ES-I3 (cell line): Measurements from ENCODE around the gene GPR45.
"Not testable (repeated sequence)": the region's sequence is repeated elsewhere in the genome, so short reads cannot be mapped to it uniquely, and the experiment has no call there.

Source experiments
- H3K36me3 ChIP-seq: 2 replicates; pipeline ENCODE4 v1.6.1; 2013; ENCODE audit warnings: mild to moderate bottlenecking, low read length, control low read depth, moderate library complexity; ENCODE audit not compliant: insufficient read depth
- H3K4me1 ChIP-seq: 2 replicates; pipeline ENCODE4 v1.6.1; 2013; ENCODE audit warnings: mild to moderate bottlenecking, control low read depth, low read length; ENCODE audit not compliant: insufficient read depth
- H3K9ac ChIP-seq: 2 replicates; pipeline ENCODE4 v1.6.1; 2013; ENCODE audit warnings: low read depth, mild to moderate bottlenecking, low read length, moderate library complexity
- H3K9me3 ChIP-seq: 2 replicates; pipeline ENCODE4 v1.6.1; 2013; ENCODE audit warnings: mild to moderate bottlenecking, low read length, moderate library complexity; ENCODE audit not compliant: control insufficient read depth, insufficient read depth

The GPR45 gene

DNA sequence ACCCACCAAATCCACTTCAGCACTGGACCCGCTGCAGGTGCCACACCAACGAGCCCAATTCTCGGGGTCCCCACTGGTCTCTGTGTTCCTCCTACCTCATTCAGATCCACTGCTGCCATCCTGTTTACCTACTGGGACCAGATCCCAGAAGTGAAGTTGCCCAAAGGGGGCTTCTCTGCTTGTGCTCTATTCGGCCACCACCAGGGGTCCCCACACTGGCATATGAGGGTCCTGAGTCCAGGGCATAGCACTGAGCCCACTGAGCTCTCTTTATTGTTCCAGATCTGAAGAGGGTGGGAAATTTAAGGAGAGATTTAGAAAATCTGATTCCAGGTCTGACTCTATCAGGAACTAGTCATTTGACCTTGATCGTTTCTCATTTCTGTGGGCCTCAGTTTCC is 2.4 kb downstream of the GPR45 start:
- Histone ChIP-seq H3K4me1 (no peaks in the 10 kb centered on the region), H3K9me3 (no peaks in the 10 kb centered on the region), H3K36me3 (no peaks in the 10 kb centered on the region), H3K9ac (no peak overlapping the region)

DNA sequence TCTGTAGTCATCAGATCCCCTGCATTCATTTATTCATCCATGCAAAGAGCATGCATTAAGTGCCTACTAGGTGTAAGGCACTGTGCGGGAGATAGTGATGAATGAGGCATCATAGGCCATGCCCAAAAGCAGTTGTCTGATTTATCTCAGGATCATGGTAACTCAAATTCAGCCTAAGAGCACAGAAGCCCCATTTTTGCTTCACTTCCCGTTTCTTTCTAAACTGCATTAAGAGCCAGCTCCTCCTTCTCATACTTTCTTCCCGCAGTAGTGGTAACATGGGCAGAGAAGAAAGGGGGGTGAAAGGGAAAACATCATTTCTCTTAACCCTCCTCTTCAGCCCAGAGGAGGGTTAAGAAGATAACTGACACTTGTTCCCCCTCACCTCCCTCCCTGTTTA is 2.9 kb downstream of the GPR45 start:
- H3K9ac ChIP-seq: no peak overlapping the region
- H3K36me3 ChIP-seq: no peaks in the 10 kb centered on the region
- H3K9me3 ChIP-seq: no peaks in the 10 kb centered on the region
- H3K4me1 ChIP-seq: no peaks in the 10 kb centered on the region

DNA sequence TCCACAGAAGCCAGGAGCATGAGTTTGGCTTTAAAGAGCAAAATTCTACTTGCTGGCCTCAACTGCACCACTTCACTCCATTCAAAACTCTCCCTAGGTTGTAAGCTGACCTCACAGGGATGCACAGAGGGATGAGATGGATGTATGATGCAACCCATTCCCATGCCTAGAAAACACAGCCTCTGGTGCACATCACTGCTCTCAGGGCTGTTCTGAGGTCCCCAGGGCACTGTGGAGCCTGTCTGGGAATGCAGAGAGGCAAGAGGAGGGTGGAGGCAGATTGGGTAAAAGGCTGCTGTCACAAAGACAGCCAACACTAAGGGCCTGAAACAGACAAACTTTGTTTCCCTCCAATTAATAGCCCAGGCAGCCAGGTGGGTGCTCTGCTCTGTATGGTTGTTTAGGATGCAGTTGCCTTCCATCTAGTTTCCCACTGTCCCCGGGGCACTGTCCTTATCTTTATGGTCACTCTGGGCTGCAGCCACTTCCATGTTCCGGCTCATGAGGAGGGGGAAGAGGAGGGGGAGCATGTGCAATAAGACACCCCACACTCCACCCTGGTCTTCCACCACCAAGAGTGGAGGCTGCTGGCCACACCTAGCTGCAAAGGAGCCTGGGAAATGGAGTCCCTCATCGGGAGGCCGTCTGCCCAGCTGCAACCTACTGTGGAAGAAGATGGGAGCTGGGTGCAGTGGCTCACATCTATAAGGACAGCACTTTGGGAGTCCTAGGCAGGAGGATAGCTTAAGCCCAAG is 7.0 kb downstream of the GPR45 start:
- Histone ChIP-seq H3K36me3 (no peaks in the 10 kb centered on the region), H3K4me1 (no peaks in the 10 kb centered on the region), H3K9ac (no peak overlapping the region), H3K9me3 (no peaks in the 10 kb centered on the region)

DNA sequence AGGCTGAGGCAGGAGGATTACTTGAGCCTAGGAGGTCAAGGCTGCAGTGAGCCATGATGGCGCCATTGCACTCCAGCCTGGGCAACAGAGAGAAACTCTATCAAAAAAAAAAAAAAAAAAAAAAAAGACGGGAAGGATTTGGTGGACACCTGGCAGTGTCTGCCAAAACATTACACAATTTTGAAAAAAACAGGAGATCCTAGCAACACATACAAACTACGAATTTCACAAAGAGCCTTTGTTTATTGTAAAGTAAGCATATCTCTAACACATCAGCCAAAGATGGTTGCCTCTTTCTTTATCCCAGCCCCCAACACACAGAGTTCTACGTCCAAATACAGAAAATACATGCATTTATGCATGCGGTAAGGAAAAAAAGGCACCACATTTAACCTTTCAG is 7.6 kb downstream of the GPR45 start:
- Histone ChIP-seq H3K9me3 (no peaks in the 10 kb centered on the region), H3K4me1 (no peaks in the 10 kb centered on the region), H3K9ac (no peak overlapping the region), H3K36me3 (no peaks in the 10 kb centered on the region)

DNA sequence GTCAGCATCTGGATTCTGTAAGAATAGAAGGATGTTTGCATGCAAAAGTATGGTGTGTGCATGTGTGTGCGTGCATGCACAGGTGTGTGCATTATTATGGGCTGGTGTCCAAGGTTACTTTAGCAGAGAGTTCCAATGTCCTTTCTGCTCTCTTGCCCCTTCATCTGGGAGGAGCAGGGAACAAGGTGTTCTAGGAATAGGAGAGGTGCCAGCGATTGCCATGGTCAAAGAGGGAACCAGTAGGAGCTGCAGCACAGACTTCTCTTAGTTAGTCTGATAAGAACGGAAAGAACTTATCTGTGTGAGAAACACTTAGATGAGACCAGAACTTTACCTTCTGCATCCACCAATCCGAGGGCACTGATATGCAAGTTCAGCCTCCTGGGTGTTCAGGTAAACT is 8.3 kb downstream of the GPR45 start:
- H3K4me1 ChIP-seq: no peaks in the 10 kb centered on the region
- no peak overlapping the region for H3K9ac ChIP-seq
- no peaks in the 10 kb centered on the region for H3K36me3 ChIP-seq
- no peaks in the 10 kb centered on the region for H3K9me3 ChIP-seq

DNA sequence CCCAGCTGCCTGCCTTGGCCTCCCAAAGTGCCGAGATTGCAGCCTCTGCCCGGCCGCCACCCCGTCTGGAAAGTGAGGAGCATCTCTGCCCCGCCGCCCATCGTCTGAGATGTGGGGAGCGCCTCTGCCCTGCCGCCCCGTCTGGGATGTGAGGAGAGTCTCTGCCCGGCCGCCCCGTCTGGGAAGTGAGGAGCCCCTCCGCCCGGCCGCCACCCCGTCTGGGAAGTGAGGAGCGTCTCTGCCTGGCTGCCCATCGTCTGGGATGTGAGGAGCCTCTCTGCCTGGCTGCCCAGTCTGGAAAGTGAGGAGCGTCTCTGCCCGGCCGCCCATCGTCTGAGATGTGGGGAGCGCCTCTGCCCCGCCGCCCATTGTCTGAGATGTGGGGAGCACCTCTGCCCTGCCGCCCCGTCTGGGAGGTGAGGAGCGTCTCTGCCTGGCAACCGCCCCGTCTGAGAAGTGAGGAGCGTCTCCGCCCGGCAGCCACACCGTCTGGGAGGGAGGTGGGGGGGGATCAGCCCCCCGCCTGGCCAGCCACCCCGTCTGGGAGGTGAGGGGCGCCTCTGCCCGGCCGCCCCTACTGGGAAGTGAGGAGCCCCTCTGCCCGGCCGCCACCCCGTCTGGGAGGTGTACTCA is 9.6 kb downstream of the GPR45 start:
- H3K9me3 ChIP-seq, H3K4me1 ChIP-seq, H3K36me3 ChIP-seq, H3K9ac ChIP-seq: not testable (repeated sequence)

DNA sequence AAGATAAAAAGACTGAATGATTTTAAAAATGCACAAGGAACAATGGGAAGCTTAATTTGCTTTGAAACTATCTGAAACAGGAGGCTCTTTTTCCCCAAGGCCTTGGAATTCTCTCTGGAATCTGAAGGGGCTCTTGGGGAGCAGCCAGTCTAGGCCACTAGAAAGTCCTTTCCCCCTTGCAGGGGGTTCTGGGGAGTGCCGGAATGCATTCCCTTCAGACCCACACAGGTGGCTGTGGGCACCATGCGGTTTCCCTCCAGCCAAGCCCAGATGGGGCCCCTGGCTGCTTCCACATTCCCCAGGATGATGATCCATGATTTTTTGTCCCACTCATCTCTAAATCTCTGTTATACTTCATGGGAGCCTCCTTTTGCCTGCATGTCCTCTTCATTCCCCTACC is 10.7 kb downstream of the GPR45 start:
- Histone ChIP-seq H3K36me3 (no peaks in the 10 kb centered on the region), H3K4me1 (no peaks in the 10 kb centered on the region), H3K9ac (no peak overlapping the region), H3K9me3 (no peaks in the 10 kb centered on the region)

DNA sequence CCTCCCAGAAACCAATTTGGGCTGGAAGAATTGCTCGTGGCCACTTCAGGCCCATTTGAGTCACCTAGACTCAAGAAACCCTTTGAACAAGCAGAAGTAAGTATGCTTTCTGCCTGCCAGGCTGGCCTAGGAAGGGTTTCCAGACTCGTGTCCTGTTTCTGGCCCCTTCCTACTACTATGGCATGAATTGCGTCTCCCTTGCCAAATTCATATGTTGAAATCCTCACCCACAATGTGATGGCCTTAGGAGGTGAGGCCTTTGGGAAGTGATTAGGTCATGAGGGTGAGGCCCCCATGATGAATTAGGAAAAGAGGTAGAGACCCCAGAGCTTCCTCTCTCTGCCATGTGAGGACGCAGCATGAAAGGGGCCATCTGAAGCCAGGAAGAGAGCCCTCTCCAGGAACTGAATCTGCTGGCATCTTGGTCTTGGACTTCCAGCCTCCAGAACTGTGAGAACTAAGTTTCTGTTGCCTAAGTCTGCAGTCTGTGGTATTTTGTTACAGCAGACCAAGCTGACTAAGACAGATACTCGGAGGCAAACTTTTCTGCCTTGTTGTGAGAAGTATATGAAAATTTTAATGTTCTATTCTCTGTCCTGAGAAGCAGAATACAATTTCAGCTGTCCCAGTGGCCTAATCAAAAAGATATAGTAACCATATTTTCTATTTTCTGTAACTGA is 13.1 kb downstream of the GPR45 start:
- Histone ChIP-seq H3K9ac (no peak overlapping the region), H3K36me3 (no peaks in the 10 kb centered on the region), H3K9me3 (no peaks in the 10 kb centered on the region), H3K4me1 (no peaks in the 10 kb centered on the region)

DNA sequence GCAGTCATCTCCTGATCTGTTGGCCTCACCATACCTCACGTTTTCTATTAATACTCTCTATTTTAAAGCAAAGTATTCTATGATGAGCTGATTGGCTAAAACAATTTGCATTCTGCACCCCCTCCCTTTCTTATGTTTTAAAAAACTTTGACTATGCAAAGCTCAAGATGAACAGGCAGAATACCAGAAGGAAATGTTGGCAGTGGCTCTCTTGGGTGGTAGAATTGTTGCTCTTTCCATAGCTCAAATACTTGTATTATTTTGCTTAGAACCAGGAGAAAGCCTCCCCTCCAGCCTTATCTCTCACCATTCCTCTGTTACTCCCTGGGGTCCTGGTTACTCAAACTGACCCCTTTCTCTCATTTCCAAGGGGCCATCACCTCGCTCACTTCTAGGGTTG is 14.4 kb downstream of the GPR45 start:
- Histone ChIP-seq H3K9me3 (no peaks in the 10 kb centered on the region), H3K9ac (no peak overlapping the region), H3K36me3 (no peaks in the 10 kb centered on the region), H3K4me1 (no peaks in the 10 kb centered on the region)

DNA sequence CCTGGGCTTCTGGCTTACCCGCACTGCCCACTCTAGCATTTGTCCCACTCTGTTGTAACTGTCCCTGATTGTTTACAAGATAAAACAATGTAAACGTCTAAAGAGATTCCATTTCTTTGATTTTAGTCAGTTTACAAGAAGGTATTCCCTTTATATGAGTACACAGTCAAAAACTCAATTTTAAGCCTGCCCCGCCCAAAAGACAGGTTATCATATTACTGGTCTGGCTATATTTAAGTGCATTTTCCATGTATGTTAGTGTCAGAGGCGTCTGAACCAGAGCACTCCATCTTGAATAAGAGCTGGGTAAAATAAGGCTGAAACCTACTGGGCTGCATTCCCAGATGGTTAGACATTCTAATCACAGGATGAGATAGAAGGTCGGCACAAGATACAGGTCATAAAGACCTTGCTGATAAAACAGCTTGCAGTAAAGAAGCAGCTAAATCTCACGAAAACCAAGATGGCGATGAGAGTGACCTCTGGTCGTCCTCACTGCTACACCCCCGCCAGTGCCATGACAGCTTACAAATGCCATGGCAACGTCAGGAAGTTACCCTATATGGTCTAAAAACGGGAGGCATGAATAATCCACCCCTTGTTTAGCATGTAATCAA is 15.0 kb downstream of the GPR45 start:
- H3K4me1 ChIP-seq: no peaks in the 10 kb centered on the region
- no peak overlapping the region for H3K9ac ChIP-seq
- H3K36me3 ChIP-seq: no peaks in the 10 kb centered on the region
- H3K9me3 ChIP-seq: no peaks in the 10 kb centered on the region

DNA sequence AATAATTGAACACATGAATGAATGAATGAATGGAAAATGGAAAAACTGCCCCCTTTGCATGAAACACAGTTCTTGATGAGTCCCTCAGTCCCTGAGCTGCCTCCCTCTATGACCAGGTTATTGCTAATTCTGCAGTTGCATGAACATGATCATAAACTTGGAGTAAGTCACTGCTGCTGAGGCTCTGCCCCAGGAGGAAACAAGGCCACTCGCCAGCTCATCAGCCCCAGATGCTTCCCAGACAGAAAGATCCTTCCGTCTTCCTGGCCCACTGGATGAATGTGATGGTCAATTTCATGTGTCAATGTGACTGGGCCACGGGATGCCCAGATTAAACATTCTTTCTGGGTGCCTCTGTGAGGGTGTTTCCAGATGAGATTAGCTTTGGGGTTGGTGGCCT is 16.4 kb downstream of the GPR45 start:
- Histone ChIP-seq H3K9ac (no peak overlapping the region), H3K36me3 (no peaks in the 10 kb centered on the region), H3K9me3 (no peaks in the 10 kb centered on the region), H3K4me1 (no peaks in the 10 kb centered on the region)

DNA sequence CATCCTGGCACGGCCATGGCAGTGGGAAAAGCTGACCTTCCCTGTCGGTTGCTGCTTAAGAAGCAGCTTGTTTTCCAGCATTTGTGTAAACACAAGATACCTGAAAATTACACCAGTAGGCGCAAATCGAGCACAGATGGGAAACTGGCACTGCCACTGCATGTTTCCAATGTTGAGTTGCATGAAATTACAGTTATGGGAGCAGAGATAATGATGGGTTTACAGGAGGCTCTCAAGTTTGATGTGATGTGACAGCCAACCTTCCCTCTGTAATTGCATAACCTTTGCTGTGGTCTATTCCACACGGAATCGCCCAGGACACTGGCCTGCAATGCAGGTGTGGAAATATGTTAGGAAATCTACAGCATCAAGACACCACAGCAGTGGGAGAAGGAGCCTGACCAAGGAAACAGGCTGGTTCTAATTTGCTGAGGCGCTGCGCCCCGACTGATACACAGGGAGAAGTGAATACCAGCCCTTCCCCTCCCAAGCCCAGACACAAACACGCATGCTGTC is 17.4 kb downstream of the GPR45 start:
- Histone ChIP-seq H3K9ac (no peak overlapping the region), H3K9me3 (no peaks in the 10 kb centered on the region), H3K4me1 (no peaks in the 10 kb centered on the region), H3K36me3 (no peaks in the 10 kb centered on the region)

DNA sequence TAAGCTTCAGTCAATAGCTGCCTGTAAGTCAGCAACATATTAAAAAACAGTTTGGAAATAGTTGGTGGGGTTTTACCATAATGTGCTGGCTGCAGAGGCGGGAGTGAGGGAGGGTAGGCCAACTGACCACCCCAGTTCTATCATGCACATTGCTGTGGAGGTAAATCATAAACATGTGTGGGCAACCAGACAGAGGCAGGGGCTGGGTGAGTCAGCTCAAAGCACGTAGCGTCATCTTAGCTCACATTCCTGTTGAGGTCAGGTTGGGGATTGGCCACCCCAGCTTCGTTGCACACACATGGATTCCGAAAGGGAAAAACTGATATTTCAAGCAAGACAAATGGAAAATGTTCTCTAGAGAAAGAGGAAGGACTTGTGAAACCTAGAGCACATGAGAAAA is 19.5 kb downstream of the GPR45 start:
- H3K9me3 ChIP-seq: no peaks in the 10 kb centered on the region
- no peaks in the 10 kb centered on the region for H3K4me1 ChIP-seq
- H3K9ac ChIP-seq: no peak overlapping the region
- H3K36me3 ChIP-seq: no peaks in the 10 kb centered on the region

DNA sequence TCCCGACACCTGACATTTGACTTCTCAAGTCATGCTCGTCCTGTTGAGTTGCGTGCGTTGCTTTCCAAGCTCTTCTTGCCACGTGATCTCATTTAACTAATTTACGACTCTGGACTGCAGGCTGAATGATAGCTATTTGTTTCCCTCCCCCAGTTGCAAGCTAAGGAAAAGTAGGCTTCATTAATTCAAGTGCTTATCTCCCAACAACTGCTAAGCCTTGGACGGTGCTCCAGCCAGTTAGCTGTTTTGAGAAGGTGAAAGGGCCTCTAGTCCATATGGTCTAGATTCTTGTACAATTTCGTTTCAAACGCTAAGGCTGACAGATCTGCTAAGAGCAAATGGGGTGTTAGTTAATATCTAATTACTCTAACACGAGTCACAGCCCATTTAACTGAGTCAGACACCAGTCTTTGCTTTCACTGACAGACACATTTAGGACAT is 21.1 kb downstream of the GPR45 start:
- Histone ChIP-seq H3K36me3 (peaks cover 2% of the 10 kb centered on the region), H3K9me3 (no peaks in the 10 kb centered on the region), H3K9ac (no peak overlapping the region), H3K4me1 (no peaks in the 10 kb centered on the region)
